GM19395 (cell line): ENCODE measurements around the gene BEX5.
"Not testable (repeated sequence)": the region's sequence is repeated elsewhere in the genome, so short reads cannot be mapped to it uniquely, and the experiment has no call there.

ENCODE experiments used
- ATAC-seq: cut with Tn5 transposase; IDR thresholded peaks from one replicate; pipeline ENCODE4 v1.9.1; 2021; ENCODE audit warnings: mild to moderate bottlenecking, moderate library complexity; ENCODE audit not compliant: unreplicated experiment

Gene BEX5

DNA sequence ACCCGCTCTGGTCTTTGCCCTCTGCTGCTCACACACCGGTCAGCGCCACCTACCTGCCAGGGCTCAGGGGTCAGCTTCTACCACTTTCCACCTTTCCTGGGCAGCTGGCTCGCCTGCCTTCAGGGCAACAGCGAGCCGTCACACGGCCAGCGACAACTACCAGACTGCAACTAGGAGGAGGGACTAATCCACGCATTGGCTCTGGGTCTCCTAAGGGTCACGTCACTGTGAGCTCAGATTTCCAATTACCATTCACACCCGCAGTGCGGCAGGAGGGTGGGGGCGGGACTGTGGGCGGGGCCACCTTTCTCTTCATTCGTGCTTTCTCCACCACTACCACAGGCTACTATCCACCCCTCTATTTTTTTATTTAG is at the start of gene BEX5:
Gene BEX5 (minus strand): TSS at position 172 of the 374 bp plus-strand sequence. CDS start 1,712 bp downstream, outside the sequence.
- ATAC-seq, result peak; percentile 92

DNA sequence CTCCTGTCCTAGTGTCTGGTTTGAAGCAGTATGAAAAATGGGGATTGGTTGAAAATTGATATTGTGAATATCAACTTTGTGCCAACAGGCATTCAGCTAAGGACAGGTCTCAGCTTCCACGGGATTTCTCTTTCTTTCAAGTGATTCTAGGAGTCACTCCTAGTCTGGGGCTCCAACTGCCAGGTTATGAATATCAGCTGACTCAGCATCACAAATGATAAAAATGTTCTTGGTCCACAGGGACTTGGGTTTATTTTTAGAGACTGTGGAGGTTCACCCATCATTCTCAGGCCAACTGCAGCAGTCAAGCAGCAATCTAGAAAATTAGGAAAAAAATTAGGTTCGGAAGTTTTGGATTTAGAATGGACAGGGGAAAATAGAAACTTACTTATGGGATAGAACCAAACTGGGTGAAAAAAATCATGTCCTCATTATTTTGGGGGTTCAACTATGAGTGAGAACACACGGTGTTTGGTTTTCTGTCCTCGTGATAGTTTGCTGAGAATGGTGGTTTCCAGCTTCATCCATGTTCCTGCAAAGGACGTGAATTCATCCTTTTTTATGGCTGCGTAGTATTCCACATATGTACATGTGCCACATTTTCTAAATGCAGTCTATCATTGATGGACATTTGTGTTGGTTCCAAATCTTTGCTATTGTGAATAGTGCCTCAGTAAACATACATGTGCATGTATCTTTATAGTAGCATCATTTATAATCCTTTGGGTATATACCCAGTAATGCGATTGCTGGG is 30.4 kb upstream of the BEX5 start:
- no peak for ATAC-seq

DNA sequence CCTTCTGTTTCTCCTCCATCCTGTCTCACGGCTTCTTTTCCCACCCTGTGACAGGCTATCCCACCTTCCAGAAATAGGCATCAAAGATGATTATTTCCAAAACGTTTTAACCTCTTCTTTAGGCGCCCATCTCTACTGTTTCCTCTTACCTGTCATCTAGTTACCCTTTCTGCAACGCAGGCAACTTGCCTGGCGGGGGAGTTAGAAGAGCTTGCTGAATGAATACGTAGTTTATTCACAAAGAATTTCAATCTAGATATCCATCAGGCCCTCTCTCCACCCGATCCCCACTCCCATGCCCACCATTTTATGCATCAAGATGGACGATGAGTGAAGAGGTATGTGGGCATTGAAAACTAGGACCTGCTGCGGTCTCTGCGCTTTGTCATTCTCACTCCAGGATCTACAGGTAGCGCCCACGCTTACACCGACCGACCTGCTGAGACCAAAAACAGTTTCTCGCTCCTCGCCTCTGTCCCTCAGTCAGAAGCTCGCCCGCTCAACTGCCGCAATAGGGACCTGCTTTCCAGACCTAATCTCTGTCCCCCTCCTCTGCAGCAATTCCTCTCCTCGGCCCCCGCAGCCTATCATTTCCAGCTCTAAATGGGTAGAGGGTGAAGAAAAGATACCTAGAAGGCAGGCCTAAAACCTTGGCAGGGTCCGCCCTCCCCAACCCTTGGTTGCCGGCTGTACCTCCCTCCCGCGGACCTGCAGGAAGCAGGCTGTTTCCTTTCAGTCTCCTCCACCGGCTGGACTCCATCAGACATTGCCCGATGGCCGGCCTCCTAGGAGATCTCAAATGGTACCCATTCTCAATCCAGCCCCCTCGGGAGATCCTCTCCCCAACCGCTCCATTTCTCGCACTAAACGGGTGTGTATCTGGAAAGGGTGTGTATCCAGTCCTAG is 624 bp downstream of the BEX5 start:
- peak; percentile 54 for ATAC-seq

DNA sequence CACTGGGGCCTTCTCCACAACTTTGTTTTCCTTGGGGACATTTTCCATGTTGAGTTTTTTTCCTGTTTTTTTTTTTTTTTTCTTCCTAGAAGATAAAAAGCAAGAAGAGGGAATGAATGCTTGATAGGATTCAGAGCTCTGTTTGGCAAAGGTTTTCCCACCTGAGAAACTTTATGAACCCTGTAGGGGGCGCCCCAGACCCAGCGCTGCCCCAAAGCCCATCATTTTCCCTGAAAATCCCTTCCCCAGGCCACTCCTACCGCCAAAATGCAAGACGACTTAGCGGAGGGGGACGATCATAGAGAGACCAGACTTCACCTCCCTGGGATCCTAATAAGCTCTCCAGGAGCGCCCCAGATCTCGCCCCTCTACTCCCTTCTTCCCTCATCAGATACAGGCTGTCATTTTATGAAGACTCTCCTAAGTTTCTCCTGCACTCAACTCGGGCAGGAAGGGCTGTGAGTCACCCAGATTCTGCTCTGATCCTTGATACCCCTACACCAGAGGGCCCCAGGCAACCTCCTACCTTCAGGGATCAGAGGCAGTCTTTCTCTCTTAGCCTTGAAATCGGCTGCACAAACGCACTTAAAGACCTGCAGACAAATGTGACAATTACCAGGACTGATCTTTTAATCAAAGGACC is 1.4 kb downstream of the BEX5 start:
- no peak for ATAC-seq

DNA sequence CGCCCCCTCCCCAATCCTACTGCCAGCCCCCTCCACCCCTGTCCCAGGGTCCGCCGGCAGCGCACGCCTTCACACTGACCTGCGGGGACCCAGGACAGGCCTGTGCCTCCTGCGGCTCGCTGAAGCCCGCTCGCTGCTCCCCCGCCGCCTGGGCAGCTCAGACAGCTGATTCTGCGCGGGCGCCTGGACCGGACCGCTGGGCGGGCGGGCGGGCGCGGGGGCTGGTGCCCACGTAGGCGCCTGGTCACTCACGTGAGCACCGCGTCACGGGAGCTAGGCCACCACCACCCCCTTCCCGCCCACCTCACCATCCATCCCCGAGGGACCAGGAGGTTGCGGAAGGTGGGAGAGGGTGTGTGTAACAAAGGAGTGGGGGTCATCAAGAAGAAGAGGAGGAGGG is 13.5 kb downstream of the BEX5 start, which contains the start of gene TCEAL6:
Gene TCEAL6 (minus strand): TSS at position 208 of the 400 bp plus-strand sequence.
- ATAC-seq, result not testable (repeated sequence)

DNA sequence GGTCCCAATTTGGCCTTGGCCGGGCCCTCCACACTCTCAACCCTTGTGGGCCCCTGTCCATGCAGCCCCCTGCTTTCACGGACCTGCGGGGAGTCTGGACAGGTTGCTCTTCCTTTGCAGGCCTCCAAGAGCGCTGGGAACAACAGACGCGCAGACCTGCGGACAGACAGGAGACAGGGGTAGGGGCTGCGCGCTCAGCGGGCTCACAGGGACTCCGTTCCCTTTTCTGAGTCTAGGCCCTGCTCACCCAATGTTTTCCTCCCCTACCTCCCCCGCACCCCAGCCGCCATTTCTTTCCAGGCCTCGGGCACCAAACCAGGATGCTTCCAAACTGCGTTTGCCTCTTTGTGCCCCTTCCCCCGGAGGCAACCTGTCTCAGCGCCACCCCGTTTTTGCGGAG is 14.1 kb downstream of the BEX5 start:
- not testable (repeated sequence) for ATAC-seq

DNA sequence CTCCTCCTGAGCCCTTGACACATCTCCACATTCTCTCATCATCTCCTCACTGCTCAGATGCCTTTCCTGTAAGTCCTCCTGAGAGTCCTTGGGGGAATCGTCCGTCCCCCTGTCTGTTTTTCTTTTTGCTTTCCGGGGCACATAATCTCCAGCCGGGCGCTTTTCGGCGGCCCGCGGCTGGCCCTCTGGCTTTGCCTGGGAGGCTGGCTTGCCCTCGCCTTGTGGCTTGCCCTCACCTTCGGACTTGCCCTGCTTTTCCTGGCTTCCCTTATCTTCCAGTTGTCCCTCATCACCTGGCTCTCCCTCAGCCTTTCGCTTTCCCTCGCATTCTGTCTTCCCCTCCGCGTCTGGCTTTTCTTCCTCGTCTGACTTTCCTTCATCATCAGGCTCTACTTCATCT is 14.9 kb downstream of the BEX5 start:
- ATAC-seq, result not testable (repeated sequence)

DNA sequence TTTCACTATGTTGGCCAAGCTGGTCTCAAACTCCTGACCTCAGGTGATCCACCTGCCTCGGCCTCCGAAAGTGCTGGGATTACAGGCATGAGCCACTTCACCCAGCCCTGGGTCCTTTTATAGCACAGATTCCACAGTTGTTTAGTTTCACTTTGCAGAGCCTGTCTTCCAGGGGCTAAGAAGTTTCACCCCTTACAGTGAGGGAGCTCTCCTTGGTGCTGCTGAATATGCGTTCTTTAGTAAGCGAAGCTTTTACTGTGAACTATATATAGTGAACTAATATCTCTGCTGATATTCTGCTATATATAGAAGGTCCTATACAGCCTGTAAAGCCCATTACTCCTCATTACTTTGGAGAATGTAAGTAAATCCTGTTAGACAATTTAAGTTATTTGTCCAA is 17.7 kb downstream of the BEX5 start:
- ATAC-seq, result no peak

DNA sequence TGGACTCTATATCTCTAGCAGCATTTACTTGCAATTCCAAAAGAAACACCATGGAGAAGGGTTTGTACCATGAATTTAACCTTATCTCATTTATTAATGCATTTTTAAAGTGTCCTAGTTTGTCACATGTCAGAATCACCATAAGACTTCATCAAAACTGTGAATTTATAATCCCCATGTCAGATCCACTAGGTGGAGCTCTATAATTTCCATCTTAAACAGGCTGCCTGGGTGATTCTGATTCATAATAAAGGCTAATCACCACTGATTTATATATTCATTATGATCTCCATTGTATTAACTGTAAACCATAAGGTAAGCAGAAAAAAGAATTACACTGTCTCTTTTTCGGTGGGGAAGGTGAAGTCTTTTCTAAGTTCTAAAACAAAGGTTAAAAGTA is 26.3 kb downstream of the BEX5 start:
- no peak for ATAC-seq

DNA sequence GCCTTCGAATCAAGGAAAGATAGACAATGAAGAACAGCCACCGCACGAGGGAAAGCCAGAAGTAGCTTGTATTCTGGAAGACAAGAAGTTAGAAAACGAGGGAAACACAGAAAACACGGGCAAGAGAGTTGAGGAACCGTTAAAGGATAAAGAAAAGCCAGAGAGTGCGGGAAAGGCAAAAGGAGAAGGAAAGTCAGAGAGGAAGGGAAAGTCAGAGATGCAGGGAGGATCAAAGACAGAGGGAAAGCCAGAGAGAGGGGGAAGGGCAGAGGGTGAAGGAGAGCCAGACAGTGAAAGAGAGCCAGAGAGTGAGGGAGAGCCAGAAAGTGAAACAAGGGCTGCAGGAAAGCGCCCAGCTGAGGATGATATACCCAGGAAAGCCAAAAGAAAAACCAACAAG is 28.9 kb downstream of the BEX5 start:
- no peak for ATAC-seq

DNA sequence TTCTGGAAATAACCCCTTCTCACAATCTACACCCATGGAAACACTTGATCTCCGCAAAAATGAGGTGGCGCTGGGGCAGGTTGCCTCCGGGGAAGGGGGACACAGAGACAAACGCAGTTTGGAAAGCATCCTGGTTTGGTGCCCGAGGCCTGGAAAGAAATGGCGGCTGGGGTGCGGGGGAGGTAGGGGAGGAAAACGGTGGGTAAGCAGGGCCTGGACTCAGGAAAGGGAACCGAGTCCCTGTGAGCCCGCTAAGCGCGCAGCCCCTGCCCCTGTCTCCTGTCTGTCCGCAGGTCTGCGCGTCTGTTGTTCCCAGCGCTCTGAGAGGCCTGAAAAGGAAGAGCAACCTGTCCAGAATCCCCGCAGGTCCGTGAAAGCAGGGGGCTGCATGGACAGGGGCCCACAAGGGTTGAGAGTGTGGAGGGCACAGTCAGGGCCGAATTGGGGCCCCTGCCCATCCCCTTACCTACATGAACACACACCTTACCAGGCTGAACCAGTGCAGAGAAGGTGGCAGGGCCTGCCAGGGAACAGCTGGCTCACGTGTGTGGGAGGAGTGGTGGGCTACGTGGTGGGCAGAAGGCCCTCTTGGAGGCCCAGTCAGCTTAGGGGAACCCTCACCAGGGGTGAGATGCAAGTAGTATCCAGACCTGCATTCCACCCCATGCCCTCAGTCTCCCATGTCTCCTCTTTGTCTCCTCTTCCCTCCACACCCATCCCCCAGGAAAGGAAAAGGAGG is 29.5 kb downstream of the BEX5 start:
- ATAC-seq, result not testable (repeated sequence)

DNA sequence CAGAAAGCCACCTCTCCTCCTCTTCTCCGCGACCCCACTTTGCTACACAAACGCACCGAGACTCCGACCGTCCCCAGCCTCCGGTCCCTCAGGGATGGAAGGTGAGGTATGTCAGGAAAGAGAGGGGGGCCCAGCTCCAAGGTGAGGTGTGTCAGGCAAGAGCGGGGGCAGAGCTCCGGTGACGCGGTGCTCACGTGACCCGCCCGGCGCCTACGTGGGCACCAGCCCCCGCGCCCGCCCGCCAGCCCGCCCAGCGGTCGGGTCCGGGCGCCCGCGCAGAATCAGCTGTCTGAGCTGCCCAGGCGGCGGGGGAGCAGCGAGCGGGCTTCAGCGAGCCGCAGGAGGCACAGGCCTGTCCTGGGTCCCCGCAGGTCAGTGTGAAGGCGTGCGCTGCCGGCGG is 30.3 kb downstream of the BEX5 start, which contains the start of gene TCEAL2:
Gene TCEAL2 (plus strand): TSS at position 244 of the 400 bp plus-strand sequence. CDS start 1,152 bp downstream, outside the sequence.
- not testable (repeated sequence) for ATAC-seq

DNA sequence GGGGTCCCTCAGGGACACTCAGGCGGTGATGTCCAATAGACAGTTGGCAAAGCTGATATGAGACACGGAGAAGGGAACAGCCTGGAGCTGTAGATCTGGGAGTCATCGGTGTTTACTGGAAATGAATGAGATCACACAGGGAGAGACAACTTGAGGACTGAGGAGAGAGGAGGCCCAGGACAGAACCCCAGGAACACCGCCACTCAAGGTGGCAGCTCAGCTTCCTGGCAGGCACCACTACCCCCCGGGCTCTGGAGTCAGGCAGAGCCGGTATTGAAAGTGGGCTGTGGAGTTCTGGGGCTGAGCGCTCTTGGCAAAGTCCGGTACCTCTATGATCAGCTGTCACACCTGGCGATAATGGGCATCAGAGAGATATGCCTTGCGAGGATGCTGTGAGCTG is 30.8 kb downstream of the BEX5 start:
- not testable (repeated sequence) for ATAC-seq

DNA sequence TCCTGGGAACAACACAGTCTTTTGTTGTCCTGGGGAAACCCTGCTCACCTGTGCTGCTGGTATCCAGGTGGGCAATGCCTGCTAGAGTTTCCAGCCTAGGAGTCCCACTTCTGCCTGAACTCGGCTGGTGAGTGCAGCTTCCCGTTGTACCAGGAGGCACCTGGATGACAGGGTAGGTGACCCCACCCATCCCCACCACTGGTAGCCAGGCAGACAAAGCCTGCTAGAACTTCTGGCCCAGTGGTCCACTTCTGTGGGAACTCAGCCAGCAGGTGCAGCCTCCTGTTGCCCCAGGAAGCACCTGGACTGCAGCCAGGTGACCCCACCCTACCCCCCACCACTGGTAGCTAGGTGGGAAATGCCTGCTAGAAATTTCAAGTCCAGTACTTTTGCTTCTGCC is 40.0 kb downstream of the BEX5 start:
- no peak for ATAC-seq

DNA sequence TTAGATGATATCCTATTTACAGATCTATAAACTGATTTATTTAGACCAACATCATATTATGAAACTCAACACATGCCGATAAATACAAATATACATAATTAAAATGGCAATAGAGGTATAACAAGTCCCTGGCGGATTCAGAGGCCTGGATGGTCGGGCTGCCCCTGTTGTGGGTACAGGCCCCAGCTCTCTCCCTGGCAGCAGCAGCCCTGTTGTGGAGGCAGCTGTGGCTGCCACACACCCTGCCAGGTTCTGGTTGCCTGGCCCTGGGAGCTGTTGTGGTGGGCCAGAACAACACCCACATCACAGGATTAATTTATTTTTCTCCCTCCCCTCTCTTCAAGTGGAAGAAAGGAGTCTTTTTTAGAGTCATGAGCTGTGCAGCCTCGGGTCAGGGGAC is 42.4 kb downstream of the BEX5 start:
- no peak for ATAC-seq
